ENCODE results near the gene TM9SF4. TPM values are rescaled to one million over a fixed set of nuclear protein-coding genes. Genes with fewer than 3 reads are reported as not detected.

TM9SF4 gene
- total RNA-seq, 1 donor from 2014 or later = 99.4 TPM

GRCh38 chr20:32068174-32068573 lies 41.3 kb upstream of the TM9SF4 start:
- Mint-ChIP-seq H3K4me3 (no peak overlapping the region), H3K36me3 (no peaks in the 10 kb centered on the region), H3K9me3 (no peaks in the 10 kb centered on the region), H3K4me1 (ENCODE audit: unreplicated experiment) (peaks cover 7% of the 10 kb centered on the region), H3K27ac (no peak overlapping the region), H3K27me3 (peaks cover 48% of the 10 kb centered on the region)
- no peak for TF ChIP-seq CTCF (conservative IDR thresholded peaks at IDR 0.05)
- no peak for DNase-seq (ENCODE audit: extremely low spot score, unreplicated experiment)

- no peak for TF ChIP-seq CTCF (conservative IDR thresholded peaks at IDR 0.05)
- no peak overlapping the region for H3K4me3 Mint-ChIP-seq
- peaks cover 52% of the 10 kb centered on the region for H3K27me3 Mint-ChIP-seq
- no peaks in the 10 kb centered on the region for H3K36me3 Mint-ChIP-seq
- no peak overlapping the region for H3K27ac Mint-ChIP-seq
- H3K9me3 Mint-ChIP-seq = no peaks in the 10 kb centered on the region
- H3K4me1 Mint-ChIP-seq (ENCODE audit: unreplicated experiment) = peaks cover 7% of the 10 kb centered on the region
- DNase-seq (ENCODE audit: extremely low spot score, unreplicated experiment) = no peak
Observed at GRCh38 chr20:32069711-32070110, 39.8 kb upstream of the TM9SF4 start.

GRCh38 chr20:32070282-32070681 lies 39.2 kb upstream of the TM9SF4 start:
- no peak for TF ChIP-seq CTCF (conservative IDR thresholded peaks at IDR 0.05)
- Mint-ChIP-seq H3K27me3 (peaks cover 56% of the 10 kb centered on the region), H3K27ac (no peak overlapping the region), H3K4me1 (ENCODE audit: unreplicated experiment) (peaks cover 7% of the 10 kb centered on the region), H3K4me3 (no peak overlapping the region), H3K9me3 (no peaks in the 10 kb centered on the region), H3K36me3 (no peaks in the 10 kb centered on the region)
- no peak for DNase-seq (ENCODE audit: extremely low spot score, unreplicated experiment)

DNA sequence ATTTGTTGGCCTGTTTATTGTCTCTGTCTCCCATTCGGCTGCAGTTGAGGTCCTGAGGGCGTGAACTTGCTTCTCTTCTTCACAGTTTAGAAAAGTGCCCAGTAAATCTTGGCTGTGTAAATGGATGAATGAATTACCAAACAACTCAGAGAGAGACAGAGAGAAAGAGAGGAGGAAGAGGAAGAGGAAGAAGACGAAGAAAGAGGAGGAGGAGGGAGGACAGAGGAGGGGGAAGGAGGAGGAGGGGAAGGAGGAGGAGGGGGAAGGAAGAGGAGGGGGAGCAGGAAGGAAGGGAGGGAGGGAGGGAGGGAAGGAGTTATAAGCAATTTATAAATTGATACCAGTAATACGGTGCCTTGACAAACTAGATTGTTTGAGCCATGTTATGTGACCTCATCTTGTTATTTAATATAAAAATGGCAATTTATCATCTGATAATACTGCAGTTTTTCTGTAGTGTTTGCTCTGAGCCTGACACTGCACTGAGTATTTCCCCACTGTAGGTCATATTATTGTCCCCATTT lies 38.8 kb upstream of the TM9SF4 start:
- Mint-ChIP-seq H3K27me3 (peaks cover 57% of the 10 kb centered on the region), H3K36me3 (no peaks in the 10 kb centered on the region), H3K4me3 (no peak overlapping the region), H3K27ac (no peak overlapping the region), H3K4me1 (ENCODE audit: unreplicated experiment) (peaks cover 7% of the 10 kb centered on the region), H3K9me3 (no peaks in the 10 kb centered on the region)
- DNase-seq (ENCODE audit: extremely low spot score, unreplicated experiment) = no peak
- no peak for TF ChIP-seq CTCF (conservative IDR thresholded peaks at IDR 0.05)

- DNase-seq (ENCODE audit: extremely low spot score, unreplicated experiment) = no peak
- Mint-ChIP-seq H3K4me1 (ENCODE audit: unreplicated experiment) (peaks cover 7% of the 10 kb centered on the region), H3K27ac (no peak overlapping the region), H3K27me3 (peaks cover 59% of the 10 kb centered on the region), H3K9me3 (no peaks in the 10 kb centered on the region), H3K36me3 (no peaks in the 10 kb centered on the region), H3K4me3 (no peak overlapping the region)
- TF ChIP-seq CTCF (conservative IDR thresholded peaks at IDR 0.05) = no peak
Observed at GRCh38 chr20:32071395-32072167, 37.9 kb upstream of the TM9SF4 start.

All from type B pancreatic cell (in vitro differentiated cells).